K562 (cell line): Measurements from ENCODE around the gene UQCC5. TPM values are rescaled to one million over a fixed set of nuclear protein-coding genes. Genes with fewer than 3 reads are reported as not detected.

Experiments
- ATAC-seq: fragments of 200-7000 bp; cut with Tn5 transposase; 3 replicates; pipeline ENCODE4 v1.9.1; 2020; ENCODE audit warnings: moderate library complexity
- BruUV-seq: library from RNA; stranded (reverse); fragments of 400-500 nt; replicated peaks from 2 replicates; lab custom pipeline; 2021; lab: Mats Ljungman, UMichigan
- CTCF ChIA-PET: fragments of 300-600 bp; formaldehyde crosslinking; extraction: SDS; loops from one replicate; lab custom pipeline; 2021; ENCODE audit warnings: low intra/inter-chr PET ratio; lab: Yijun Ruan, JAX
- POLR2A ChIA-PET: fragments of 300-600, 350-650 bp; sonication (Branson Sonifier 250); formaldehyde crosslinking; extraction: SDS; loops from one replicate; lab custom pipeline; 2021; ENCODE audit warnings: antibody characterized with exemption, inconsistent platforms; lab: Yijun Ruan, JAX
- DNase-seq, 4 experiments: peaks; one replicate each; pipeline versions ENCODE4 v3.0.0 to v3.0.0-alpha.2; 2011 to 2018; ENCODE audit warnings: low spot score in 3 of 4, mixed read lengths in 3 of 4; ENCODE audit errors: extremely low read depth in 1 of 4
- FAIRE-seq: peaks from 2 replicates; lab custom pipeline; 2011; peaks lifted over from hg19 to GRCh38; lab: Jason Lieb, UNC
- H2AFZ ChIP-seq: 2 replicates; pipeline ENCODE4 v1.6.0; 2011; ENCODE audit warnings: low read depth, low read length, control low read depth, inconsistent platforms
- H3K27ac ChIP-seq: fragments of 200-600 bp; 3 replicates; pipeline ENCODE4 v1.8.0; 2011; ENCODE audit warnings: low read depth, mild to moderate bottlenecking, control low read depth, inconsistent platforms, low read length, moderate library complexity, mixed read lengths; ENCODE audit errors: extremely low read depth
- H3K27me3 ChIP-seq, 2 experiments: fragments of 300-600 bp in 1 of 2; 2 replicates in 1 of 2; 3 replicates in 1 of 2; pipeline versions ENCODE4 v1.6.0 to v1.8.0; 2011; ENCODE audit warnings: inconsistent platforms in 2 of 2, low read length in 2 of 2, mild to moderate bottlenecking in 1 of 2, mixed read lengths in 1 of 2, moderate library complexity in 1 of 2; ENCODE audit not compliant: control insufficient read depth in 2 of 2, insufficient read depth in 2 of 2
- H3K36me3 ChIP-seq: fragments of 300-600 bp; 3 replicates; pipeline ENCODE4 v1.8.0; 2011; ENCODE audit warnings: mild to moderate bottlenecking, low read length, inconsistent platforms; ENCODE audit not compliant: control insufficient read depth, insufficient read depth
- H3K4me1 ChIP-seq, 2 experiments: fragments of 200-600 bp in 1 of 2; replicated peaks in 1 of 2; 2 replicates in 1 of 2; 3 replicates in 1 of 2; pipeline versions ENCODE4 v1.5.1 to v1.8.0; 2011; ENCODE audit warnings: inconsistent platforms in 2 of 2, low read length in 2 of 2, mild to moderate bottlenecking in 1 of 2, mixed read lengths in 1 of 2, moderate library complexity in 1 of 2; ENCODE audit not compliant: control insufficient read depth in 2 of 2, insufficient read depth in 2 of 2
- H3K4me2 ChIP-seq: 2 replicates; pipeline ENCODE4 v1.6.1; 2011; ENCODE audit warnings: low read length, control low read depth, inconsistent platforms, mixed read lengths; ENCODE audit not compliant: insufficient read depth
- H3K4me3 ChIP-seq: fragments of 200-600 bp; sonication (generic), shearing (Covaris generic); 2 replicates; pipeline ENCODE4 v1.5.1; 2016; ENCODE audit warnings: control low read depth, inconsistent platforms
- H3K79me2 ChIP-seq: fragments of 200-600 bp; 3 replicates; pipeline ENCODE4 v1.8.0; 2011; ENCODE audit warnings: low read length, inconsistent platforms; ENCODE audit not compliant: control insufficient read depth, insufficient read depth
- H3K9ac ChIP-seq, 2 experiments: 2 replicates each; pipeline versions ENCODE4 v1.6.0 to v1.6.1; 2011; ENCODE audit warnings: low read depth in 2 of 2, low read length in 2 of 2, control low read depth in 1 of 2, inconsistent platforms in 1 of 2, mild to moderate bottlenecking in 1 of 2, mixed read lengths in 1 of 2; ENCODE audit not compliant: insufficient read depth in 1 of 2
- H3K9me1 ChIP-seq: one replicate; pipeline ENCODE4 v1.6.0; 2011; ENCODE audit warnings: inconsistent platforms, mild to moderate bottlenecking, low read length, moderate library complexity; ENCODE audit not compliant: control insufficient read depth, insufficient read depth
- H3K9me3 ChIP-seq: replicated peaks from 2 replicates; pipeline ENCODE4 v1.5.1; 2011; ENCODE audit warnings: low read depth, low read length, inconsistent platforms; ENCODE audit not compliant: control insufficient read depth, insufficient read depth
- H4K20me1 ChIP-seq: replicated peaks from 2 replicates; pipeline ENCODE4 v1.6.1; 2011; ENCODE audit warnings: low read length, inconsistent platforms, mixed read lengths; ENCODE audit not compliant: control insufficient read depth, insufficient read depth
- ATF2 ChIP-seq: sonication (generic); formaldehyde crosslinking; IDR thresholded peaks from 2 replicates; pipeline ENCODE4 v1.8.1; 2022; ENCODE audit warnings: missing genetic modification reagents
- CBX1 ChIP-seq: sonication (generic); IDR thresholded peaks from 2 replicates; pipeline ENCODE4 v1.6.1; 2016; ENCODE audit warnings: antibody characterized with exemption, low read depth, mild to moderate bottlenecking
- DMBX1 ChIP-seq: fragments of 250-450 bp; sonication (Bioruptor Pico); IDR thresholded peaks from 2 replicates; pipeline ENCODE4 v1.8.0; 2022; ENCODE audit warnings: inconsistent platforms, mild to moderate bottlenecking, moderate library complexity, borderline replicate concordance
- ELK3 ChIP-seq: fragments of 450-650 bp; formaldehyde crosslinking; IDR thresholded peaks from 2 replicates; pipeline ENCODE4 v1.4.0; 2020; ENCODE audit warnings: mild to moderate bottlenecking
- HINFP ChIP-seq: fragments of 450-650 bp; conservative IDR thresholded peaks from 2 replicates; pipeline ENCODE4 v1.6.1; 2016; ENCODE audit warnings: missing genetic modification characterization, low read depth, mild to moderate bottlenecking, control low read depth, missing compliant biosample characterization
- HMBOX1 ChIP-seq: sonication (generic); IDR thresholded peaks from 2 replicates; pipeline ENCODE4 v1.6.1; 2016
- IRF2 ChIP-seq: sonication (generic); formaldehyde crosslinking; IDR thresholded peaks from 2 replicates; pipeline ENCODE4 v1.8.1; 2022; ENCODE audit warnings: mild to moderate bottlenecking, missing genetic modification reagents
- KHSRP ChIP-seq: fragments of 450-650 bp; IDR thresholded peaks from 2 replicates; pipeline ENCODE4 v1.6.1; 2017
- KLF13 ChIP-seq: fragments of 450-650 bp; IDR thresholded peaks from 2 replicates; pipeline ENCODE4 v1.6.1; 2016; ENCODE audit warnings: missing genetic modification characterization, low read depth, mild to moderate bottlenecking, missing compliant biosample characterization, moderate library complexity, borderline replicate concordance
- PHF20 ChIP-seq: fragments of 450-650 bp; IDR thresholded peaks from 2 replicates; pipeline ENCODE4 v1.6.1; 2018; ENCODE audit not compliant: partially characterized antibody
- POLR2A ChIP-seq: fragments of 450-650 bp; conservative IDR thresholded peaks from 2 replicates; pipeline ENCODE4 v1.6.1; 2016
- SMAD3 ChIP-seq: fragments of 450-650 bp; formaldehyde crosslinking; conservative IDR thresholded peaks from 2 replicates; pipeline ENCODE4 v1.4.0; 2020; ENCODE audit warnings: mild to moderate bottlenecking
- SRF ChIP-seq, 2 experiments: fragments of 250-450, 450-650 bp in 1 of 2; sonication (Bioruptor Pico) in 1 of 2; sonication (generic) in 1 of 2; formaldehyde crosslinking; IDR thresholded peaks; 2 replicates each; pipeline versions ENCODE4 v1.5.0 to v1.5.1; 2020 to 2022; ENCODE audit warnings: mild to moderate bottlenecking in 1 of 2, missing genetic modification reagents in 1 of 2
- ZNF23 ChIP-seq: fragments of 250-450 bp; sonication (Bioruptor Pico); IDR thresholded peaks from 2 replicates; pipeline ENCODE4 v1.4.0; 2020; ENCODE audit warnings: mild to moderate bottlenecking
- ZNF408 ChIP-seq: fragments of 250-450 bp; sonication (Bioruptor Pico); IDR thresholded peaks from 2 replicates; pipeline ENCODE4 v1.4.0; 2020; ENCODE audit warnings: low read depth, mild to moderate bottlenecking, moderate library complexity
- ZNF639 ChIP-seq, 2 experiments: fragments of 200-800 bp in 1 of 2; sonication (Bioruptor generic) in 1 of 2; sonication (generic) in 1 of 2; formaldehyde crosslinking in 1 of 2; IDR thresholded peaks in 1 of 2; conservative IDR thresholded peaks in 1 of 2; 2 replicates each; pipeline versions ENCODE4 v1.5.0 to v1.6.1; 2016 to 2020; ENCODE audit warnings: missing compliant biosample characterization in 1 of 2, missing genetic modification characterization in 1 of 2, missing genetic modification reagents in 1 of 2
- WGBS: fragments of 100-300 bp; shearing (Covaris generic); methylation state at CpG from one replicate; pipeline ENCODE4 v1.1.6; 2016; ENCODE audit warnings: low coverage, mixed read lengths; ENCODE audit not compliant: insufficient coverage; ENCODE audit errors: missing lambda C conversion rate; 5-methylcytosine and 5-hydroxymethylcytosine counted together
- in situ Hi-C: fragments of 300-500 bp; cut with MboI; formaldehyde crosslinking; loops from 4 replicates; pipeline ENCODE4 v1.15.0; 2018; ENCODE audit warnings: inconsistent platforms, mixed read lengths
- intact Hi-C: fragments of 100-400 bp; cut with micrococcal nuclease; formaldehyde crosslinking; loops from 2 replicates; pipeline ENCODE4 v1.14.2; 2022
- polyA plus RNA-seq, 8 experiments: library from polyadenylated mRNA; depleted of rRNA in 4 of 8; stranded (reverse) in 5 of 8; unstranded in 3 of 8; fragments of >200 nt; fragmentation: Nextera tagmentation in 2 of 8; fragmentation: Illumina TruSeq in 1 of 8; extraction: Ambion mirVana in 2 of 8; extraction: Trizol in 1 of 8; gene quantifications; 2 replicates each; pipeline versions ENCODE4 v1.2.1 to v1.2.3, GENCODE V29; 2011 to 2014; ENCODE audit warnings: inconsistent platforms in 1 of 8, missing spikeins in 1 of 8
- total RNA-seq, 7 experiments: library from RNA; depleted of rRNA in 6 of 7; stranded (reverse); fragments of >200 nt in 6 of 7; fragmentation: Illumina TruSeq in 2 of 7; extraction: Trizol in 2 of 7; gene quantifications; 2 replicates each; pipeline versions ENCODE4 v1.2.1 to v1.2.3, GENCODE V29; 2011 to 2021; ENCODE audit warnings: low replicate concordance in 1 of 7

Gene UQCC5
- total and polyA plus RNA-seq, 9 of the 15 experiments (the other 6 are each of a cell fraction or from before 2014, with no cell fraction given) = 10.2 to 55.4 (median 33.8) TPM

GRCh38 chr3:52563984-52564383 lies 27.6 kb downstream of the UQCC5 start:
- Histone ChIP-seq H2AFZ (no peak overlapping the region), H3K9me3 (no peaks in the 10 kb centered on the region), H3K36me3 (peaks cover 40% of the 10 kb centered on the region; the same call in 1 of the 3 replicates), H3K9ac (no peak overlapping the region), H3K9me1 (no peaks in the 10 kb centered on the region), H3K4me2 (no peak overlapping the region), H3K4me1 (no peaks in the 10 kb centered on the region), H3K79me2 (no peaks in the 10 kb centered on the region), H3K27ac (no peak overlapping the region), H3K4me3 (no peak overlapping the region), H3K27me3 (no peaks in the 10 kb centered on the region), H4K20me1 (no peaks in the 10 kb centered on the region)
- 95% methylated on average over 2 of the region's 2 CpGs for WGBS
- in situ Hi-C loops = no loop called here
- ATAC-seq = no peak
- no peak for FAIRE-seq
- POLR2A ChIA-PET = no interaction called here
- CTCF ChIA-PET = no interaction called here
- BruUV-seq = no TSS peak
- intact Hi-C loops = no loop called here
- DNase-seq = no peak
- TF ChIP-seq PHF20 (no peak), HMBOX1 (no peak), KHSRP (no peak), SRF (CRISPR knock-in tag; IDR thresholded peaks at IDR 0.05) (no peak), ZNF408 (no peak), KLF13 (tag) (no peak), SMAD3 (no peak), HINFP (no peak), ZNF23 (no peak), CBX1 (no peak), DMBX1 (CRISPR knock-in tag) (no peak), ATF2 (CRISPR knock-in tag) (no peak), ELK3 (CRISPR knock-in tag) (no peak), POLR2A (no peak), IRF2 (CRISPR knock-in tag) (no peak), ZNF639 (CRISPR knock-in tag; conservative IDR thresholded peaks at IDR 0.05 in 1 of 2, IDR thresholded peaks at IDR 0.05 in 1 of 2) (no peak)
